Measurements from ENCODE around the gene PNO1.
A peak's percentile ranks its signal among the peaks of the same experiment; 100 is the strongest.
"Not testable (repeated sequence)": the region's sequence is repeated elsewhere in the genome, so short reads cannot be mapped to it uniquely, and the experiment has no call there.

PNO1 gene

GRCh38 chr2:68157402-68158133 lies at the start of gene PNO1:
TSS of gene PNO1 (plus strand) at chr2:68157888. CDS start at chr2:68157935, 47 bp downstream.
- peak; percentile 86 for DNase-seq

GRCh38 chr2:68108120-68108519 lies 49.6 kb upstream of the PNO1 start:
- DNase-seq = no peak

- DNase-seq = no peak
Measured at GRCh38 chr2:68110102-68110501, 47.6 kb upstream of the PNO1 start.

GRCh38 chr2:68115965-68116364 lies 41.7 kb upstream of the PNO1 start:
- DNase-seq = no peak

GRCh38 chr2:68117922-68118321 lies 39.8 kb upstream of the PNO1 start:
- DNase-seq = not testable (repeated sequence)

- DNase-seq = no peak
Measured at GRCh38 chr2:68118816-68119215, 38.9 kb upstream of the PNO1 start.

GRCh38 chr2:68119504-68119903 lies 38.2 kb upstream of the PNO1 start:
- DNase-seq = no peak

- peak; percentile 29 for DNase-seq
Measured at GRCh38 chr2:68121873-68122679, 35.6 kb upstream of the PNO1 start.

GRCh38 chr2:68122680-68122964 lies 35.1 kb upstream of the PNO1 start:
- DNase-seq = no peak

- DNase-seq = no peak
Measured at GRCh38 chr2:68124321-68124720, 33.4 kb upstream of the PNO1 start.

GRCh38 chr2:68125821-68126220 lies 31.9 kb upstream of the PNO1 start:
- no peak for DNase-seq

- no peak for DNase-seq
Measured at GRCh38 chr2:68126561-68126960, 31.1 kb upstream of the PNO1 start.

GRCh38 chr2:68127358-68128242 lies 30.1 kb upstream of the PNO1 start:
- no peak for DNase-seq

- DNase-seq = no peak
Measured at GRCh38 chr2:68134120-68134519, 23.6 kb upstream of the PNO1 start.

GRCh38 chr2:68134554-68134953 lies 23.1 kb upstream of the PNO1 start:
- no peak for DNase-seq

GRCh38 chr2:68135448-68136320 lies 22.0 kb upstream of the PNO1 start:
- DNase-seq = no peak

- no peak for DNase-seq
Measured at GRCh38 chr2:68141875-68142274, 15.8 kb upstream of the PNO1 start.

- no peak for DNase-seq
Measured at GRCh38 chr2:68151037-68151436, 6.7 kb upstream of the PNO1 start.

- DNase-seq = no peak
Measured at GRCh38 chr2:68152681-68153347, 4.9 kb upstream of the PNO1 start.

- DNase-seq = no peak
Measured at GRCh38 chr2:68155618-68156017, 2.1 kb upstream of the PNO1 start.

- no peak for DNase-seq
Measured at GRCh38 chr2:68156419-68156818, 1.3 kb upstream of the PNO1 start.

- no peak for DNase-seq
Measured at GRCh38 chr2:68157002-68157401, 686 bp upstream of the PNO1 start.
